HFFc6 (cell line): ENCODE results near the gene SPHK2. TPM values are rescaled to one million over a fixed set of nuclear protein-coding genes. Genes with fewer than 3 reads are reported as not detected.

Experiments used
- DNase-seq: peaks from one replicate; pipeline ENCODE4 v3.0.0-alpha.2; 2018
- H3K27ac Mint-ChIP-seq: 2 replicates; pipeline ENCODE4 v1.8.0; 2020; ENCODE audit warnings: mild to moderate bottlenecking, mixed read lengths
- H3K27me3 Mint-ChIP-seq: 2 replicates; pipeline ENCODE4 v1.8.0; 2021; ENCODE audit warnings: mild to moderate bottlenecking, moderate library complexity, mixed read lengths; ENCODE audit not compliant: insufficient read depth
- H3K36me3 Mint-ChIP-seq: 2 replicates; pipeline ENCODE4 v1.8.0; 2021; ENCODE audit warnings: low read depth, mixed read lengths
- H3K4me1 Mint-ChIP-seq: 2 replicates; pipeline ENCODE4 v1.8.0; 2020; ENCODE audit warnings: low read depth, mixed read lengths
- H3K4me3 Mint-ChIP-seq: 2 replicates; pipeline ENCODE4 v1.8.0; 2020; ENCODE audit warnings: mild to moderate bottlenecking, moderate library complexity, mixed read lengths
- H3K9me3 Mint-ChIP-seq: 2 replicates; pipeline ENCODE4 v1.8.0; 2020; ENCODE audit warnings: mild to moderate bottlenecking, mixed read lengths
- CTCF ChIP-seq: fragments of 200-600 bp; sonication (generic); IDR thresholded peaks from 2 replicates; pipeline ENCODE4 v1.5.0; 2021; ENCODE audit warnings: antibody characterized with exemption, mild to moderate bottlenecking
- total RNA-seq, 6 experiments: library from RNA; stranded (reverse); fragmentation: NEBNext Ultra II Directional; extraction: Animal tissue kit (Norgen Biotek cat#: 25700); gene quantifications; 2 replicates in 1 of 6; 3 replicates in 5 of 6; pipeline ENCODE4 v1.2.3, GENCODE V29; 2021

Gene SPHK2
- total RNA-seq, 6 experiments from 2014 or later: 20.1 to 34.0 (median 23.4) TPM

- Mint-ChIP-seq H3K27ac (no peak within 1 kb of the TSS), H3K36me3 (no peaks in the 10 kb centered on the region), H3K4me3 (no peak within 1 kb of the TSS), H3K9me3 (peaks cover 5% of the 10 kb centered on the region; the same call in 1 of the 2 replicates), H3K27me3 (peaks cover 8% of the 10 kb centered on the region), H3K4me1 (peaks cover 8% of the 10 kb centered on the region; the same call in 1 of the 2 replicates)
- DNase-seq: no peak
- TF ChIP-seq CTCF: no peak
Measured at GRCh38 chr19:48672994-48673393, 53.7 kb downstream of the SPHK2 start, which contains the start of gene NTN5. TSS of gene NTN5 (minus strand) at chr19:48673017. CDS start at chr19:48670986, 2,031 bp downstream.

DNA sequence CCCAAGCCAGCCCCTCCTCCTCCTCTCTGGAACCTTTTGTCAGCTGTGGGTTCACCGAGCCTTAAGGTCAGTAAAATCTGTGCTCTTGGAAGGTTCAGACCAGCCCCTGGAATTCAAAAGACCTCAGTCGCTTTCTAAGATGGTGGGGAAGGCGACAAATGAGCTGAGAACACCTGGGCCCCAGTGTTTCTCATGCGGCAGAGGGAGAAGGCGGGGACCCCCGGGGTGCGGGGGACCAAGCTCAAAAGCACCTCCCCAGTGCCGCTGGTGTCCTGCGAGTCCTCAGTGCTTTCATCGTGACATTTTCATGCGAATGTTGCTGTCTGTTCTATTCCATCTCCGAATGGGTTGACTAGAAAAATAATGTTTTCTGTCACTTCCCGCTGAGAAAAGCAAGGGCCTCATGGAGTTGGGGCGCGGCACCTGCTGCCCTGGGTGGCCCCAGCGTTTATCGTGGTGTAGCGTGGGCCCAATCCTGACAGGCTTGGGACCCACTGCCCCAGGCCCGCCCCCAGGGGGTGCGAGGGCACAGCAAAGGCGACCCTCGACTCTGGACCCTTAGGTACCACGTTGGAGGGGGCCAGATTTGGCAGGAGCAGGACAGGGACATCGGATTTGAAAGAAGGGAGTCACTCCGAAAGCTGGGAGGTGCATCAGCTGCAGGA is 54.3 kb downstream of the SPHK2 start:
- Mint-ChIP-seq H3K4me3 (no peak overlapping the region), H3K27me3 (peaks cover 8% of the 10 kb centered on the region), H3K9me3 (peaks cover 5% of the 10 kb centered on the region; the same call in 1 of the 2 replicates), H3K4me1 (peaks cover 8% of the 10 kb centered on the region; the same call in 1 of the 2 replicates), H3K36me3 (no peaks in the 10 kb centered on the region), H3K27ac (no peak overlapping the region)
- no peak for DNase-seq
- TF ChIP-seq CTCF: no peak

DNA sequence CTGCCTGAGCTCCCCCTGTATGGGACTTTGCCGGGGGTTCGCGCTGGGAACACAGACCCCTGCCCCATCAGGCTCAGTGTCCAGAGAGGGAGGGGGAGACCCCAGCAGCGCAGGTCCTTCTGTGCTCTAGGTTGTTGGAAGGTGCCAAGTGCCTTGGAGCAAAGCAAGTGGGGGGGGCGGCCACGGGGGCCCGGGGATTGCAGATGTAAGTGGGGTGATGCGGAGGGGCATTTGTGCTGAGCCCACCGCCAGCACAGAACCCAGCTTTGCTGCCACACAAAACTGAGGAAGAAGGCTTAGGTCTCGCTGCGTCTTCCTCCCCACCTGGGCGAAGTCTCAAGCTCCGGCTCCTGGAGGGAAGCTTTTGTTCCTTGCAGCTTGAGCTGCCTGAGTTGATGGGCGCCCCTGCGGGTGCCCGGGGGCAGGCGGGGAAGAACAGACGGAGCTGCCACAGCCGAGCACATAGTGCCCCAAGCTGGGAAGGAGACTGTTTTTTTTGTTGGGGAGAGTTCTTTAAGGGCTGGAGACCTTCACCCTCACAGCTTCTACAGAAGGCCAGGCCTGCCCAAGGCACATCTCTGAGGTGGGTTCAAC is 55.0 kb downstream of the SPHK2 start:
- H3K9me3 Mint-ChIP-seq: peaks cover 5% of the 10 kb centered on the region; the same call in 1 of the 2 replicates
- H3K27me3 Mint-ChIP-seq: peaks cover 8% of the 10 kb centered on the region
- H3K27ac Mint-ChIP-seq: no peak overlapping the region
- no peak for TF ChIP-seq CTCF
- H3K4me3 Mint-ChIP-seq: no peak overlapping the region
- peaks cover 8% of the 10 kb centered on the region; the same call in 1 of the 2 replicates for H3K4me1 Mint-ChIP-seq
- DNase-seq: no peak
- H3K36me3 Mint-ChIP-seq: no peaks in the 10 kb centered on the region

DNA sequence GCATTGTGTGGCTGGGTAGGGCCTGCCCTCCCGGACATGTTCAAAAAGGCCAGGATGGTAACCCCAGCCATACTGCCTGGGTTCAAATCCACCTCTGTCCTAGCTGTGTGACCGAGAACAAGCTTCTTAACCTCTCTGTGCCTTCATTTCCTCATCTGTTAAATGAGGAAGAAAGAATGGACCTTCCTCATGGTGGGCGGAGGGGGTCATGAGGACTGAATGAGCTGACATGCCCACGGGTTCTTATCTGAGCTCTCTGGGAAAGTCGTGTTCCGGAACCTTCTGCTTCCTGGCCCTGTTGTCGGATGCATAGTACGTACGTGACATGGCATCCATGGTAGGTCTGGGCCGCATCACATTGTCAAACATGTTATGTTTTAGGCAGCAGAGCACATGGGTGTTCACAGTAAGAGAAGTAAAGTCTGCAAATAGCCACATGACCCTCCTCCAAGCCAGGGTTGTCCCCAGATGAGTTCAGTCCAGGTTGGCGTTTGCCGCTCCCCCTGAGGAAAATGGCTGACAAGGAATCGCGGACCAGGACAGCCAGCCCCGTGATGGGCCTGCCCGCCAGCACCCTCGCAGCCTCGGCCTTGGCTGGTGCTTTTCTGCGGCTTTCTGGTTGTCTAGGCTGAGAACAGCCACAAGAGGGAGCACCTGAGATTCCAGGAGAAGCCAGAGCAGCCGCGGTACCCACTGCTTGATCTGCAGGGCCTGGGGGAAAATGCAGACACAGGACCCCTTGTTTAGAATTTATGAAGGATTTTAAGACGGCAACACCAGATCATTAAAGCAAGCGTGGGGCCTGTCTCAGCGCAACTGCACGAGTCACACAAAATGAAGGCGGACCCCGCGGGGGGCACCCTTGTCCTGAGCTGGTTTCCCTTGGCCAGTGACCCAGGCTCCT is 55.9 kb downstream of the SPHK2 start:
- Mint-ChIP-seq H3K4me3 (no peak overlapping the region), H3K4me1 (peaks cover 8% of the 10 kb centered on the region; the same call in 1 of the 2 replicates), H3K36me3 (no peaks in the 10 kb centered on the region), H3K27me3 (peaks cover 11% of the 10 kb centered on the region), H3K9me3 (no peaks in the 10 kb centered on the region), H3K27ac (no peak overlapping the region)
- DNase-seq: peak; percentile 78
- peak; percentile 92 for TF ChIP-seq CTCF

DNA sequence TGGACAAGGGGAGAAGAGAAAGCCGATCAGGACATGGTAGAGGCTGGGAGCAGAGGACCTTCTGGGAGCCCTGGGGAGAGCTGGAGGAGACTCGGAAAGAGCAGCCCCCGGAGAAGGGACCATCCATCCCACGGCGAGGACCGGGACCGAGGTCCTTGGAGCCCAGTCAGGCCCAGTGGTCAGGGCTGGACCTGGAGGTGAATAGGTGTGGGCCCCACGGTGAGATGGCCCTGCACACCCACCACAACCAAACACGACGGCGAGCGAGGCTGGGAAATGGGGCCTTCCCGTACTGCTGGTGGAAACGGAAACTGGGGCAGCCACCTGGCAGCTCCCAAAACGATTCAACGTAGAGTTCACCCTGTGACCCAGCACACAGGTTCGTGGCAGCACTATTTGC is 57.2 kb downstream of the SPHK2 start:
- Mint-ChIP-seq H3K4me3 (no peak overlapping the region), H3K4me1 (peaks cover 8% of the 10 kb centered on the region; the same call in 1 of the 2 replicates), H3K27ac (no peak overlapping the region), H3K27me3 (peaks cover 11% of the 10 kb centered on the region), H3K9me3 (no peaks in the 10 kb centered on the region), H3K36me3 (no peaks in the 10 kb centered on the region)
- DNase-seq: no peak
- TF ChIP-seq CTCF: no peak
